Left lobe of liver (tissue), 2 donors: ENCODE results near the gene MRS2. TPM values are rescaled to one million over a fixed set of nuclear protein-coding genes. Genes with fewer than 3 reads are reported as not detected.
"Not testable (repeated sequence)": the region's sequence is repeated elsewhere in the genome, so short reads cannot be mapped to it uniquely, and the experiment has no call there.

Source experiments
- ATAC-seq: fragments of 200-7000 bp; cut with Tn5 transposase; one replicate; pipeline ENCODE4 v1.9.1; 2020; ENCODE audit warnings: mild to moderate bottlenecking, moderate library complexity
- DNase-seq: peaks from one replicate; pipeline ENCODE4 v3.0.0-alpha.2; 2020; ENCODE audit warnings: low spot score
- total RNA-seq: library from RNA; stranded (reverse); gene quantifications from one replicate; pipeline ENCODE4 v1.2.1, GENCODE V29; 2021
- donor health status: DM: no; HTN: no; CAD: no; lungs with moderate emphysema.
- donor health status: DM: no; HTN: yes; CAD: no.

The MRS2 gene
- total RNA-seq, 1 donor from 2014 or later = 12.7 TPM

GRCh38 chr6:24385536-24386269, 17.0 kb upstream of the MRS2 start:
- DNase-seq (no peak), ATAC-seq (peak; percentile 85)

DNA sequence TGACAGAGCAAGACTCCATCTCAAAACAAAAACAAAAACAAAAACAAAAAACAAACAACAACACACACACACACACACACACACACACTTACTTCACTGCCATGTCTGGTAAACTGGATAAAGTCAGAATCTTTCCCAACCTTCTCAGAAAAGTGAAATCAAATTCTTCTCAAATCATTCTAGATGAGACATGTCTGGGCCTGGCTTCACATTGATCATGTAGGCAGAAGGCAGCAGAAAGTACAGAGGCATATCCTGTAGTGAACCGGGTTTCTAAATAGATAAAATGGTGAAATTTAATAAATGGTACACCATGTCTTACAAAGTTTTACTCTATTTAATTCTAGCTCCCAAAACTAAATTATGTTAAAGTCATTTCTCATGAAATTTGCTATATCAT, 14.9 kb upstream of the MRS2 start:
- DNase-seq (no peak), ATAC-seq (no peak)

DNA sequence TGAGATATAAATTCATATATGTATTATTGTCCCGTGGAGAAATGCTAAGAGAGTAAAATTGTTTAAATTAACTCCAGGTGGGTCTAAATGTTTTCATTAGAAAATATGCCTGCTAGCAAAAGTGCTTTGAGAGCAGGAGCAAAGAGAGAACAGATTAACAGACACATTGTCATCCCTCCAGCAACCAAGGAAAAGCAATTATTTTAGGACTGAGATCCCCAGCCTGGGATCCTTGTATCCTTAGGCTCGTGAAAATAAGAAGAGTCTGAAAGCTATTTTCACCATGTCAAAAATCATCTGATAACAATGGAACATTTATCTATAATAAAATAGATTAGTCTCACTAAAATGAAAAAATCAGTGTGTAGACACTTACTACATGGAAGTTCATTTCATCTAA, 11.5 kb upstream of the MRS2 start:
- DNase-seq = no peak
- ATAC-seq = no peak

GRCh38 chr6:24391756-24392405, 10.9 kb upstream of the MRS2 start:
- no peak for ATAC-seq

GRCh38 chr6:24394061-24394779, 8.5 kb upstream of the MRS2 start:
- DNase-seq = no peak
- no peak for ATAC-seq

More at GRCh38 chr6:24391756-24392405, 10.9 kb upstream of the MRS2 start:
- no peak for DNase-seq

GRCh38 chr6:24394780-24395437, 7.8 kb upstream of the MRS2 start:
- no peak for ATAC-seq

DNA sequence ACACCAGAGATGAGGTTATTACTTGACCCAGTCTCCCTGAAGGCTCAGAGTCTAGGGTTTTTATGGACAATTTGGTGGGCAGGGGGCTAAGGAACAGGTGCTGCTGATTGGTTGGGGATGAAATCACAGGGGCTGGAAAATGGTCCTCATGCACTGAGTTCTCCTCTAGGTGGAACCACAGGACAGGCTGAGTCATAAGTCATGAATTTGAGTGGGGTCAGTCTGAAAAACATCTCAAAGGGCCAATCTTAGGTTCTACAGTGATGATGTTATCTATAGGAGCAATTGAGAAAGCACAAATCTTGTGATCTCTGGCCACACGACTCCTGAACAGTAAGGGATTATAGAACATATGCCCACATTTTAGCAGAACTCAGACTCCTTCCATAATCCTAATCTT, 5.9 kb upstream of the MRS2 start:
- no peak for ATAC-seq

More at GRCh38 chr6:24394780-24395437, 7.8 kb upstream of the MRS2 start:
- DNase-seq = no peak

DNA sequence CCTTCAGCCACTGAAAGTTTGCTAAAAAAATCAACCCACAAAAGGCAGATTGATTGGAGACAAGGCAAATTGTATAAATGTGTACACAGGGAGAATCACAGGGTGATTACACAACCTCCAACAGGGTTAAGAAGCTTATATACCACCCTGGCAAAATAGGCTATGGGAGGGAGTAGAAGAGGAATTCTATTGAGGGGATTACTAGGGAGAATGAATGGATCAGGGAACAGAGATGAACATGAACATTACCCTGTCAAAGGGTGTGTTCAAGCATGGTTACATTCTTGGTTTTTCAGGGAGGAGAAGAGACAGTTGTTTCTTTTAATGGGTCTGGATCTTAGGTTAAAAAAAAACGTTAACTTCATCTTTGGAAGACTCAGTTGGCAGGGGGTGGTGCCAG, 5.1 kb upstream of the MRS2 start:
- ATAC-seq (no peak), DNase-seq (no peak)

More for the DNA sequence above, 5.9 kb upstream of the MRS2 start:
- no peak for DNase-seq

DNA sequence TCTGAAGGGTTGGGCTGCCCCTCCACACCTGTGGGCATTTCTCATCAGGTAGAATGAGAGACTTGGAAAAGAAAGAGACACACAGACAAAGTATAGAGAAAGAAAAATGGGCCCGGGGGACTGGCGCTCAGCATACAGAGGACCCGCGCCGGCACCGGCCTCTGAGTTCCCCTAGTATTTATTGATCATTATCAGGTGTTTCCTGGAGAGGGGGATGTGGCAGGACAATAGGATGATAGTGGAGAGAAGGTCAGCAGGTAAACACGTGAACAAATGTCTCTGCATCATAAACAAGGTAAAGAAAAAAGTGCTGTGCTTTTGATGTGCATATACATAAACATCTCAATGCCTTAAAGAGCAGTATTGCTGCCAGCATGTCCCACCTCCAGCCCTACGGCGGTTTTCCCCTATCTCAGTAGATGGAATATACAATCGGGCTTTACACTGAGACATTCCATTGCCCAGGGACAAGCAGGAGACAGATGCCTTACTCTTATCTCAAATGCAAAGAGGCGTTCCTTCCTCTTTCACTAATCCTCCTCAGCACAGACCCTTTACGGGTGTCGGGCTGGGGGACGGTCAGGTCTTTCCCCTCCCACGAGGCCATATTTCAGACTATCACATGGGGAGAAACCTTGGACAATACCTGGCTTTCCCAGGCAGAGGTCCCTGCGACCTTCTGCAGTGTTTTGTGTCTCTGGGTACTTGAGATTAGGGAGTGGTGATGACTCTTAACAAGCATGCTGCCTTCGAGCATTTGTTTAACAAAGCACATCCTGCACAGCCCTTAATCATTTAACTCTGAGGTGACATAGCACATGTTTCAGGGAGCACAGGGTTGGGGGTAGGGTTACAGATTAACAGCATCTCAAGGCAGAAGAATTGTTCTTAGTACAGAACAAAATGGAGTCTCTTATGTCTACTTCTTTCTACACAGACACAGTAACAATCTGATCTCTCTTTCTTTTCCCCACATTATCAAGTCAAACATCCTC, 2.4 kb upstream of the MRS2 start:
- not testable (repeated sequence) for DNase-seq, ATAC-seq

DNA sequence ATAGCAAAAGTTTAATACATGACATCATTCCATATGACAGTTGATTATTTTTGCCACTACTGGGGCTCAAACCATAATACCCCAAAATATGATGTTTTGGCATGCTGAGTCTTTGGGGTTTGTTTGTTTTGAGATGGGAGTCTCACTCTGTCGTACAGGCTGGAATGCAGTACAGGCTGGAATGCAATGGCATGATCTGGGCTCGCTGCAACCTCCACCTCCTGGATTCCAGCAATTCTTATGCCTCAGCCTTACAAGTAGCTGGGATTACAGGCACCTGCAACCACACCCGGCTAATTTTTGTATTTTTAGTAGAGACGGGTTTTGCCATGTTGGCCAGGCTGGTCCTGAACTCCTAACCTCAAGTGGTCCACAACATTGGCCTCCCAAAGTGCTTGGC, 1.3 kb upstream of the MRS2 start:
- no peak for DNase-seq
- ATAC-seq = no peak

- ATAC-seq (no peak), DNase-seq (no peak)
Measured at GRCh38 chr6:24403501-24403824, 727 bp downstream of the MRS2 start.

GRCh38 chr6:24405262-24405661, 2.5 kb downstream of the MRS2 start:
- no peak for ATAC-seq
- DNase-seq = no peak

- ATAC-seq (no peak), DNase-seq (no peak)
Measured at GRCh38 chr6:24408719-24409410, 6.1 kb downstream of the MRS2 start.

DNA sequence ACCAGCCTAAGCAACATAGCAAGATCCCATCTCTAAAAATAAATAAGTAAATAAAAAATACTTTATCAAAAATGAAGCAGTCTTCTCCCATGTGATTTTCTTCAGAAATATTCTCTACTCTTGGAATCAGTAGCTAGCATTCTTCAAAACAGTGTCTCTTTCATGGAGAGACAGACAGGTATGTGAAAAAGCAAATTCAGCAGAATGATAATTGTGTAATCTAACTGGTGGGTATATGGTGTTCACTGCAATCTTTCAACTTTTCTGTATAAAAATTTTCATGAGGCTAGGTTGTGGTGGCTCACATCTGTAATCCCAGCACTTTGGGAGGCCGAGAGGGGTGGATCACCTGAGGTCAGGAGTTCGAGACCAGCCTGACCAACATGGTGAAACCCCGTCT, 7.9 kb downstream of the MRS2 start:
- ATAC-seq = no peak
- no peak for DNase-seq

- no peak for ATAC-seq
- no peak for DNase-seq
Measured at GRCh38 chr6:24412294-24412693, 9.6 kb downstream of the MRS2 start.

DNA sequence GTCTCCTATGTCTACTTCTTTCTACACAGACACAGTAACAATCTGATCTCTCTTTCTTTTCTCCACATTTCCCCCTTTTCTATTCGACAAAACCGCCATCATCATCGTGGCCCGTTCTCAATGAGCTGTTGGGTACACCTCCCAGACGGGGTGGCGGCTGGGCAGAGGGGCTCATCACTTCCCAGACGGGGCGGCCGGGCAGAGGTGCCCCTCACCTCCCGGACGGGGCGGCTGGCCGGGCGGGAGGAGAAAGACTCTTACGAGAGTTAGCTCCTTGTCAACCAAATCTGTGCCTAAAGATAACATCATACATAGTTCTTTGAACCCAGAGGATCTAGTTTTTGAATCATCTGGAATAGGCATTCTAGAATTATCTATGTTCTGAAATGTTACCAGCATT, 11.8 kb downstream of the MRS2 start:
- not testable (repeated sequence) for ATAC-seq, DNase-seq

GRCh38 chr6:24415753-24416152, 13.0 kb downstream of the MRS2 start:
- DNase-seq = no peak
- ATAC-seq = no peak

DNA sequence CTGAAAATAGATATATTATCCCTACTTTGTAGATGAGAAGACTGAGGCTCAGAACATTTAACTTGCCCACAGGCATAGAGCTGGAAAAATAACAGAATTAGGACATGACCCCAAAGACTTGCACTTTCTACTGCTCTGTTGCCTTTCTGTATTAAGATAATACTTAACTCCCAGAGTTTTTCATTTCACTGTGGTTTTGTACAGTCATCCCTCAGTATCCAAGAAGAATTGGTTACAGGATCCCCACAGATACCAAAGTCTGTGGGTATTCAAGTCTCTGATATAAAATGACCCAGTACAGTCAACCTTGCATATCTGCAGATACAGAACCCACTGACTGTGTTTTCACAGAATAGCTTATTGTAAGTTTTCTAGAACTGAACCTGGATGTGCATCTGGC, 16.8 kb downstream of the MRS2 start:
- no peak for DNase-seq
- no peak for ATAC-seq

DNA sequence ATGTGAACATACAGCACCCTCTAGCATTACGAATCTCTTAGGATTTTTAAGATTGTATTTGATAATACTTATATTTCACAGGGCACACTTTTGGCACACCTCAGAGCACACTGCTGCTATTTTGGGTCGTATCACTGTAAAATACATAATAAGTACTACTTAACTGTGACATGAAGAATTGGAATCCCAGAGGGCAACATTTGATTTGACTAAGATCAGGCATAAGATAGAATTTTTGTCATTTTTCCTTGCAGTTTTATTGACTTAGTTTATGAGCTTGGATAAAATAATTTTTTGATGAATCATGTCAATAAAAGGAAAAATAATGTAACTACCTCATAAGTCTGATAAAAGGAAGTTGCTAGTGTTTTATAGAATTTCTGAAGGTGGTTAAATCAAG, 22.4 kb downstream of the MRS2 start:
- no peak for DNase-seq
- ATAC-seq = no peak
